ENCODE results near the gene MT2A. TPM values are rescaled to one million over a fixed set of nuclear protein-coding genes. Genes with fewer than 3 reads are reported as not detected.
"Not testable (repeated sequence)": the region's sequence is repeated elsewhere in the genome, so short reads cannot be mapped to it uniquely, and the experiment has no call there.

The MT2A gene
- total RNA-seq = 100 to 1,000 TPM in 1 of 2 donors, 10 to 100 TPM in 1; 25.6 to 114 TPM

GRCh38 chr16:56608043-56608875 is at the start of gene MT2A:
Gene MT2A, plus strand, starts transcription at chr16:56608584. Its CDS starts 72 bp downstream, at chr16:56608656.
- Mint-ChIP-seq H3K36me3 (ENCODE audit: low read depth) (peaks cover 13% of the 10 kb centered on the region), H3K9me3 (no peaks in the 10 kb centered on the region), H3K4me3 (peak within 1 kb of the TSS; percentile 98), H3K27ac (peak within 1 kb of the TSS; percentile 95), H3K4me1 (peaks cover 42% of the 10 kb centered on the region), H3K27me3 (no peaks in the 10 kb centered on the region)
- peak; percentile 73 for ATAC-seq (replicated peaks)

- H3K9me3 Mint-ChIP-seq = no peaks in the 10 kb centered on the region
- H3K4me1 Mint-ChIP-seq = no peaks in the 10 kb centered on the region
- H3K27ac Mint-ChIP-seq = no peak overlapping the region
- peaks cover 28% of the 10 kb centered on the region for H3K27me3 Mint-ChIP-seq
- H3K36me3 Mint-ChIP-seq (ENCODE audit: low read depth) = no peaks in the 10 kb centered on the region
- ATAC-seq (replicated peaks) = no peak
- H3K4me3 Mint-ChIP-seq = no peak overlapping the region
Measured at GRCh38 chr16:56559109-56559508, 49.3 kb upstream of the MT2A start.

- H3K36me3 Mint-ChIP-seq (ENCODE audit: low read depth) = no peaks in the 10 kb centered on the region
- no peak overlapping the region for H3K4me3 Mint-ChIP-seq
- H3K27me3 Mint-ChIP-seq = peaks cover 20% of the 10 kb centered on the region
- H3K4me1 Mint-ChIP-seq = no peaks in the 10 kb centered on the region
- no peak for ATAC-seq (replicated peaks)
- no peak overlapping the region for H3K27ac Mint-ChIP-seq
- H3K9me3 Mint-ChIP-seq = no peaks in the 10 kb centered on the region
Measured at GRCh38 chr16:56560447-56560846, 47.9 kb upstream of the MT2A start.

- Mint-ChIP-seq H3K27ac (no peak overlapping the region), H3K36me3 (ENCODE audit: low read depth) (no peaks in the 10 kb centered on the region), H3K27me3 (peaks cover 17% of the 10 kb centered on the region), H3K9me3 (no peaks in the 10 kb centered on the region), H3K4me1 (no peaks in the 10 kb centered on the region), H3K4me3 (no peak overlapping the region)
- no peak for ATAC-seq (replicated peaks)
Measured at GRCh38 chr16:56561126-56561525, 47.3 kb upstream of the MT2A start.

GRCh38 chr16:56564793-56565477 is 43.4 kb upstream of the MT2A start, which contains the start of gene MT4:
Gene MT4, plus strand, starts transcription at chr16:56565073. Its CDS starts 56 bp downstream, at chr16:56565129.
- no peaks in the 10 kb centered on the region for H3K4me1 Mint-ChIP-seq
- H3K27ac Mint-ChIP-seq = peak within 1 kb of the TSS; percentile 22
- H3K4me3 Mint-ChIP-seq = no peak within 1 kb of the TSS
- no peaks in the 10 kb centered on the region for H3K36me3 Mint-ChIP-seq (ENCODE audit: low read depth)
- ATAC-seq (replicated peaks) = no peak
- no peaks in the 10 kb centered on the region for H3K9me3 Mint-ChIP-seq
- H3K27me3 Mint-ChIP-seq = peaks cover 7% of the 10 kb centered on the region

GRCh38 chr16:56569971-56570370 is 38.4 kb upstream of the MT2A start:
- Mint-ChIP-seq H3K4me3 (no peak overlapping the region), H3K9me3 (no peaks in the 10 kb centered on the region), H3K27ac (no peak overlapping the region), H3K36me3 (ENCODE audit: low read depth) (no peaks in the 10 kb centered on the region), H3K27me3 (no peaks in the 10 kb centered on the region), H3K4me1 (no peaks in the 10 kb centered on the region)
- no peak for ATAC-seq (replicated peaks)

GRCh38 chr16:56571525-56571924 is 36.9 kb upstream of the MT2A start:
- Mint-ChIP-seq H3K27me3 (no peaks in the 10 kb centered on the region), H3K4me3 (no peak overlapping the region), H3K36me3 (ENCODE audit: low read depth) (no peaks in the 10 kb centered on the region), H3K27ac (no peak overlapping the region), H3K9me3 (no peaks in the 10 kb centered on the region), H3K4me1 (peaks cover under 1% of the 10 kb centered on the region)
- no peak for ATAC-seq (replicated peaks)

- no peak overlapping the region for H3K27ac Mint-ChIP-seq
- no peaks in the 10 kb centered on the region for H3K27me3 Mint-ChIP-seq
- peaks cover 9% of the 10 kb centered on the region for H3K4me1 Mint-ChIP-seq
- H3K4me3 Mint-ChIP-seq = no peak overlapping the region
- no peaks in the 10 kb centered on the region for H3K9me3 Mint-ChIP-seq
- no peak for ATAC-seq (replicated peaks)
- H3K36me3 Mint-ChIP-seq (ENCODE audit: low read depth) = no peaks in the 10 kb centered on the region
Measured at GRCh38 chr16:56574625-56575024, 33.8 kb upstream of the MT2A start.

GRCh38 chr16:56576585-56577299 is 31.6 kb upstream of the MT2A start:
- H3K4me3 Mint-ChIP-seq = no peak overlapping the region
- peak; percentile 100 for ATAC-seq (replicated peaks)
- peak overlapping the region; percentile 81 for H3K27ac Mint-ChIP-seq
- no peaks in the 10 kb centered on the region for H3K36me3 Mint-ChIP-seq (ENCODE audit: low read depth)
- no peaks in the 10 kb centered on the region for H3K27me3 Mint-ChIP-seq
- no peaks in the 10 kb centered on the region for H3K9me3 Mint-ChIP-seq
- H3K4me1 Mint-ChIP-seq = peaks cover 9% of the 10 kb centered on the region

- peak overlapping the region; percentile 81 for H3K27ac Mint-ChIP-seq
- no peak for ATAC-seq (replicated peaks)
- no peaks in the 10 kb centered on the region for H3K27me3 Mint-ChIP-seq
- H3K9me3 Mint-ChIP-seq = no peaks in the 10 kb centered on the region
- H3K36me3 Mint-ChIP-seq (ENCODE audit: low read depth) = no peaks in the 10 kb centered on the region
- H3K4me1 Mint-ChIP-seq = peaks cover 9% of the 10 kb centered on the region
- no peak overlapping the region for H3K4me3 Mint-ChIP-seq
Measured at GRCh38 chr16:56577300-56577625, 31.1 kb upstream of the MT2A start.

GRCh38 chr16:56580391-56581048 is 27.9 kb upstream of the MT2A start:
- Mint-ChIP-seq H3K27me3 (no peaks in the 10 kb centered on the region), H3K9me3 (no peaks in the 10 kb centered on the region), H3K4me1 (peaks cover 9% of the 10 kb centered on the region), H3K27ac (no peak overlapping the region), H3K4me3 (no peak overlapping the region), H3K36me3 (ENCODE audit: low read depth) (no peaks in the 10 kb centered on the region)
- ATAC-seq (replicated peaks) = no peak

GRCh38 chr16:56582911-56583310 is 25.5 kb upstream of the MT2A start:
- not testable (repeated sequence) for H3K9me3 Mint-ChIP-seq; H3K36me3 Mint-ChIP-seq (ENCODE audit: low read depth); ATAC-seq (replicated peaks); H3K27ac Mint-ChIP-seq; H3K4me1 Mint-ChIP-seq; H3K4me3 Mint-ChIP-seq; H3K27me3 Mint-ChIP-seq

GRCh38 chr16:56583351-56584168 is 24.8 kb upstream of the MT2A start:
- Mint-ChIP-seq H3K36me3 (ENCODE audit: low read depth) (no peaks in the 10 kb centered on the region), H3K27ac (peak overlapping the region; percentile 16), H3K9me3 (no peaks in the 10 kb centered on the region), H3K4me1 (no peaks in the 10 kb centered on the region), H3K27me3 (peaks cover 7% of the 10 kb centered on the region), H3K4me3 (no peak overlapping the region)
- no peak for ATAC-seq (replicated peaks)
